Measurements from ENCODE around the gene FOXP4. TPM values are rescaled to one million over a fixed set of nuclear protein-coding genes. Genes with fewer than 3 reads are reported as not detected.
A peak's percentile ranks its signal among the peaks of the same experiment; 100 is the strongest.

FOXP4 gene
- total and polyA plus RNA-seq, 2 of the 13 experiments (the other 11 are each of a cell fraction or from before 2014, with no cell fraction given) = 11.0 to 12.4 TPM

DNA sequence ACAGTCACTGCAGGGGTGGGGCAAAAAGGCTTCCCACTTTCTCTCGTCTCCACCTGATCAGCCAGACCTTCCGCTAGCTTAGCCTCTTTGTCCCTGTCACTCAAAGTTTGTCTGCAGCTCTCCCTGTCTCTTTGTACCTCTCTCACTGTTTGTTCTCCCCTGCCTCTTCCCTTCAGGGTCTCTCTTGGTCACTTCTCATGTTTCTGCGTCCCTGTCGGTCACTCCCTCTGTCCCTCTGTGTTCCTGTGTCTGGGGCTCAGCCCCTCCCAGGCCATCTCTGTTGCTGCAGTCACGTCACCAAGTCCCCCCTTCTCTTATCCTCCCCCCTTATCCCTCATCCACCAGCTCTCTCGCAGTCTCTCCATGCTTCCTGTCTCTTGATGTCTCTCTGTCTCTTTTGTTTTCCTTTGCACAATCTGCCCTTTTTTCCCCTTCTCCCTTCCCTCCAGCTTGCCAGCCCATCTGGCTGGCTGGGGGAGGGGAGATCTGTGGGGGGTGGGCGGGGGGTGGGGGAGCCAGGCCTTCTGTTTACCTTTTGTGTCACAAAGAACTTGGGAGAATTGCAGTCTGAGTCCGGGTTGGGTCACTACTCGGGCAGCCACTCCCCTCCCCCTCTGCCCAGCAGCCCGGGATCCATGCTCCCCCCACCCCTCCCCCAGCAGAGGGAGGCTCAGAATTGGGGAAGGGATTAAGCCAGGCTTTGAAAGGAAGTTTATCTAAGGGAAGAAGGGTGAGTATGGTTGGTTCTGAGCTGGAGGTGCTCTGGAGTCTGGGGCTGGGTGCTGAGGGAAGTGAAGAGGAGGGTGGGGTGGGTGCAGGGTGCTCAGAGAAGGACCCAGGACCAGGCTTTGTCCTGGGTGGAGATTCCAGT is 32.3 kb downstream of the FOXP4 start (continued):
- TF ChIP-seq, protein P1, sequence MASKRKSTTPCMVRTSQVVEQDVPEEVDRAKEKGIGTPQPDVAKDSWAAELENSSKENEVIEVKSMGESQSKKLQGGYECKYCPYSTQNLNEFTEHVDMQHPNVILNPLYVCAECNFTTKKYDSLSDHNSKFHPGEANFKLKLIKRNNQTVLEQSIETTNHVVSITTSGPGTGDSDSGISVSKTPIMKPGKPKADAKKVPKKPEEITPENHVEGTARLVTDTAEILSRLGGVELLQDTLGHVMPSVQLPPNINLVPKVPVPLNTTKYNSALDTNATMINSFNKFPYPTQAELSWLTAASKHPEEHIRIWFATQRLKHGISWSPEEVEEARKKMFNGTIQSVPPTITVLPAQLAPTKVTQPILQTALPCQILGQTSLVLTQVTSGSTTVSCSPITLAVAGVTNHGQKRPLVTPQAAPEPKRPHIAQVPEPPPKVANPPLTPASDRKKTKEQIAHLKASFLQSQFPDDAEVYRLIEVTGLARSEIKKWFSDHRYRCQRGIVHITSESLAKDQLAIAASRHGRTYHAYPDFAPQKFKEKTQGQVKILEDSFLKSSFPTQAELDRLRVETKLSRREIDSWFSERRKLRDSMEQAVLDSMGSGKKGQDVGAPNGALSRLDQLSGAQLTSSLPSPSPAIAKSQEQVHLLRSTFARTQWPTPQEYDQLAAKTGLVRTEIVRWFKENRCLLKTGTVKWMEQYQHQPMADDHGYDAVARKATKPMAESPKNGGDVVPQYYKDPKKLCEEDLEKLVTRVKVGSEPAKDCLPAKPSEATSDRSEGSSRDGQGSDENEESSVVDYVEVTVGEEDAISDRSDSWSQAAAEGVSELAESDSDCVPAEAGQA (IDR thresholded peaks at IDR 0.05; ENCODE audit: low read depth) = peak; percentile 70
- TF ChIP-seq, protein P1 (CRISPR knock-in tag; IDR thresholded peaks at IDR 0.05; ENCODE audit: borderline replicate concordance) = no peak
- TF ChIP-seq ZNF33B (CRISPR knock-in tag; IDR thresholded peaks at IDR 0.05) (no peak), ZNF761 (CRISPR knock-in tag; conservative IDR thresholded peaks at IDR 0.05) (no peak), ZNF7 (CRISPR knock-in tag; IDR thresholded peaks at IDR 0.05) (no peak), MYC (CRISPR knock-in tag; IDR thresholded peaks at IDR 0.05; ENCODE audit: borderline replicate concordance) (no peak; the same call in 1 of the 2 replicates), FOXK1 (CRISPR knock-in tag; IDR thresholded peaks at IDR 0.05; ENCODE audit: borderline replicate concordance, low read depth) (peak; percentile 94), SMC3 (IDR thresholded peaks at IDR 0.05; ENCODE audit: low read length) (no peak), HOXA3 (CRISPR knock-in tag; IDR thresholded peaks at IDR 0.05) (peak; percentile 91; the same call in 1 of the 2 replicates), ZNF720 (CRISPR knock-in tag; IDR thresholded peaks at IDR 0.05) (no peak), KLF6 (CRISPR knock-in tag; IDR thresholded peaks at IDR 0.05) (0 out of 2 replicates have a peak, but pooled peaks have one; percentile 83), RCOR2 (CRISPR knock-in tag; IDR thresholded peaks at IDR 0.05) (peak; percentile 84), ZNF709 (CRISPR knock-in tag; IDR thresholded peaks at IDR 0.05) (no peak), ZNF432 (CRISPR knock-in tag; IDR thresholded peaks at IDR 0.05; ENCODE audit: borderline replicate concordance) (no peak), HIVEP1 (CRISPR knock-in tag; IDR thresholded peaks at IDR 0.05) (no peak; the same call in none of the 2 replicates)
- TF ChIP-seq, protein P2, sequence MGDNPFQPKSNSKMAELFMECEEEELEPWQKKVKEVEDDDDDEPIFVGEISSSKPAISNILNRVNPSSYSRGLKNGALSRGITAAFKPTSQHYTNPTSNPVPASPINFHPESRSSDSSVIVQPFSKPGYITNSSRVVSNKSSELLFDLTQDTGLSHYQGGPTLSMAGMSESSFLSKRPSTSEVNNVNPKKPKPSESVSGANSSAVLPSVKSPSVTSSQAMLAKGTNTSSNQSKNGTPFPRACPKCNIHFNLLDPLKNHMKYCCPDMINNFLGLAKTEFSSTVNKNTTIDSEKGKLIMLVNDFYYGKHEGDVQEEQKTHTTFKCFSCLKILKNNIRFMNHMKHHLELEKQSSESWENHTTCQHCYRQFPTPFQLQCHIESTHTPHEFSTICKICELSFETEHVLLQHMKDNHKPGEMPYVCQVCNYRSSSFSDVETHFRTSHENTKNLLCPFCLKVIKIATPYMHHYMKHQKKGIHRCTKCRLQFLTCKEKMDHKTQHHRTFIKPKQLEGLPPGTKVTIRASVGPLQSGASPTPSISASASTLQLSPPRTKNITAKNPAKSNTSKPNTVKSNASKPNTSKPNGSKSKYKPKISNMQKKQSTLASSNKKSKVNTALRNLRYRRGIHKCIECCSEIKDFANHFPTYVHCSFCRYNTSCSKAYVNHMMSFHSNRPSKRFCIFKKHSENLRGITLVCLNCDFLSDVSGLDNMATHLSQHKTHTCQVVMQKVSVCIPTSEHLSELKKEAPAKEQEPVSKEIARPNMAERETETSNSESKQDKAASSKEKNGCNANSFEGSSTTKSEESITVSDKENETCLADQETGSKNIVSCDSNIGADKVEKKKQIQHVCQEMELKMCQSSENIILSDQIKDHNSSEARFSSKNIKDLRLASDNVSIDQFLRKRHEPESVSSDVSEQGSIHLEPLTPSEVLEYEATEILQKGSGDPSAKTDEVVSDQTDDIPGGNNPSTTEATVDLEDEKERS (CRISPR knock-in tag; IDR thresholded peaks at IDR 0.05) = peak; percentile 75
- TF ChIP-seq, protein P3, sequence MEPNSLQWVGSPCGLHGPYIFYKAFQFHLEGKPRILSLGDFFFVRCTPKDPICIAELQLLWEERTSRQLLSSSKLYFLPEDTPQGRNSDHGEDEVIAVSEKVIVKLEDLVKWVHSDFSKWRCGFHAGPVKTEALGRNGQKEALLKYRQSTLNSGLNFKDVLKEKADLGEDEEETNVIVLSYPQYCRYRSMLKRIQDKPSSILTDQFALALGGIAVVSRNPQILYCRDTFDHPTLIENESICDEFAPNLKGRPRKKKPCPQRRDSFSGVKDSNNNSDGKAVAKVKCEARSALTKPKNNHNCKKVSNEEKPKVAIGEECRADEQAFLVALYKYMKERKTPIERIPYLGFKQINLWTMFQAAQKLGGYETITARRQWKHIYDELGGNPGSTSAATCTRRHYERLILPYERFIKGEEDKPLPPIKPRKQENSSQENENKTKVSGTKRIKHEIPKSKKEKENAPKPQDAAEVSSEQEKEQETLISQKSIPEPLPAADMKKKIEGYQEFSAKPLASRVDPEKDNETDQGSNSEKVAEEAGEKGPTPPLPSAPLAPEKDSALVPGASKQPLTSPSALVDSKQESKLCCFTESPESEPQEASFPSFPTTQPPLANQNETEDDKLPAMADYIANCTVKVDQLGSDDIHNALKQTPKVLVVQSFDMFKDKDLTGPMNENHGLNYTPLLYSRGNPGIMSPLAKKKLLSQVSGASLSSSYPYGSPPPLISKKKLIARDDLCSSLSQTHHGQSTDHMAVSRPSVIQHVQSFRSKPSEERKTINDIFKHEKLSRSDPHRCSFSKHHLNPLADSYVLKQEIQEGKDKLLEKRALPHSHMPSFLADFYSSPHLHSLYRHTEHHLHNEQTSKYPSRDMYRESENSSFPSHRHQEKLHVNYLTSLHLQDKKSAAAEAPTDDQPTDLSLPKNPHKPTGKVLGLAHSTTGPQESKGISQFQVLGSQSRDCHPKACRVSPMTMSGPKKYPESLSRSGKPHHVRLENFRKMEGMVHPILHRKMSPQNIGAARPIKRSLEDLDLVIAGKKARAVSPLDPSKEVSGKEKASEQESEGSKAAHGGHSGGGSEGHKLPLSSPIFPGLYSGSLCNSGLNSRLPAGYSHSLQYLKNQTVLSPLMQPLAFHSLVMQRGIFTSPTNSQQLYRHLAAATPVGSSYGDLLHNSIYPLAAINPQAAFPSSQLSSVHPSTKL (CRISPR knock-in tag; IDR thresholded peaks at IDR 0.05) = peak; percentile 73

All from HepG2 (cell line).